SK-N-SH treated with all-trans-retinoic acid at 6 μM for 48 hours (cell line): ENCODE measurements around the gene SLC2A13.

ENCODE experiments used
- ARNTL ChIP-seq: fragments of 450-650 bp; formaldehyde crosslinking; IDR thresholded peaks from 2 replicates; pipeline ENCODE4 v1.5.0; 2020; ENCODE audit warnings: low read depth, mild to moderate bottlenecking, moderate library complexity, borderline replicate concordance
- BACH2 ChIP-seq: fragments of 250-450 bp; sonication (Bioruptor Pico); IDR thresholded peaks from 2 replicates; pipeline ENCODE4 v1.9.0; 2021; ENCODE audit warnings: mild to moderate bottlenecking, borderline replicate concordance
- CSDC2 ChIP-seq: fragments of 250-450 bp; sonication (Bioruptor Pico); IDR thresholded peaks from 2 replicates; pipeline ENCODE4 v1.5.0; 2020; ENCODE audit warnings: mild to moderate bottlenecking, moderate library complexity
- ESRRG ChIP-seq: fragments of 250-450 bp; sonication (Bioruptor Pico); IDR thresholded peaks from 2 replicates; pipeline ENCODE4 v1.6.1; 2021; ENCODE audit warnings: mild to moderate bottlenecking
- ISL1 ChIP-seq: fragments of 250-450 bp; sonication (Bioruptor Pico); IDR thresholded peaks from 2 replicates; pipeline ENCODE4 v2.1.2; 2022; ENCODE audit warnings: mild to moderate bottlenecking, moderate library complexity
- OSR1 ChIP-seq: fragments of 250-450 bp; sonication (Bioruptor Pico); IDR thresholded peaks from 2 replicates; pipeline ENCODE4 v1.8.0; 2022; ENCODE audit warnings: moderate library complexity, mild to moderate bottlenecking, inconsistent platforms
- SNAI2 ChIP-seq: fragments of 250-450 bp; sonication (Bioruptor Pico); IDR thresholded peaks from 2 replicates; pipeline ENCODE4 v1.5.0; 2020; ENCODE audit warnings: mild to moderate bottlenecking, moderate library complexity
- TOX ChIP-seq: fragments of 250-450 bp; sonication (Bioruptor Pico); IDR thresholded peaks from 2 replicates; pipeline ENCODE4 v1.8.0; 2021; ENCODE audit warnings: mild to moderate bottlenecking, moderate library complexity, borderline replicate concordance
- ZFP3 ChIP-seq: fragments of 250-450 bp; sonication (Bioruptor Pico); IDR thresholded peaks from 2 replicates; pipeline ENCODE4 v1.5.0; 2020; ENCODE audit warnings: mild to moderate bottlenecking, moderate library complexity
- ZFP30 ChIP-seq: fragments of 450-650 bp; formaldehyde crosslinking; IDR thresholded peaks from 2 replicates; pipeline ENCODE4 v1.5.0; 2022; ENCODE audit warnings: mild to moderate bottlenecking, moderate library complexity
- TF ChIP-seq, protein P1 (sequence below): fragments of 250-450 bp; sonication (Bioruptor Pico); IDR thresholded peaks from 2 replicates; pipeline ENCODE4 v1.8.0; 2020; ENCODE audit warnings: mild to moderate bottlenecking, moderate library complexity, borderline replicate concordance
- TF ChIP-seq, protein P2 (sequence below): fragments of 250-450 bp; sonication (Bioruptor Pico); IDR thresholded peaks from 2 replicates; pipeline ENCODE4 v1.5.1; 2020; ENCODE audit warnings: low read depth, mild to moderate bottlenecking, moderate library complexity

DNA sequence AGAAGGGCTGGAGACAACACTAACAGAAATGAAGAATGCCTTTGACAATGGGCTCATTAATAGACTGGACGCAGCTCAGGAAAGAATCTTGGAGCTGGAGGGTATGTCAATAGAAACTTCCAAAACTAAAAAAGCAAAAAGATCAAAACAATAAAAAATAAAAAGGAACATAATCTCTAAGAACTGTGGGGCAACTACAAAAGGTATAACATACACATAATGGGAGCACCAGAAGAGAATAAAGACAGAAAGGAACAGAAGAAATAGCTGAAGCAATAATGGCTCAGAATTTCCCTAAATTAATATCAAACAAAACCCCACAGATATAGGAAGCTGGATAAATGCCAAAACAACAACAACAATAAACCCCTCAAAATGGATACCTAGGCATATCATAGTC lies 362.2 kb downstream of the SLC2A13 start:
- TF ChIP-seq, protein P1, sequence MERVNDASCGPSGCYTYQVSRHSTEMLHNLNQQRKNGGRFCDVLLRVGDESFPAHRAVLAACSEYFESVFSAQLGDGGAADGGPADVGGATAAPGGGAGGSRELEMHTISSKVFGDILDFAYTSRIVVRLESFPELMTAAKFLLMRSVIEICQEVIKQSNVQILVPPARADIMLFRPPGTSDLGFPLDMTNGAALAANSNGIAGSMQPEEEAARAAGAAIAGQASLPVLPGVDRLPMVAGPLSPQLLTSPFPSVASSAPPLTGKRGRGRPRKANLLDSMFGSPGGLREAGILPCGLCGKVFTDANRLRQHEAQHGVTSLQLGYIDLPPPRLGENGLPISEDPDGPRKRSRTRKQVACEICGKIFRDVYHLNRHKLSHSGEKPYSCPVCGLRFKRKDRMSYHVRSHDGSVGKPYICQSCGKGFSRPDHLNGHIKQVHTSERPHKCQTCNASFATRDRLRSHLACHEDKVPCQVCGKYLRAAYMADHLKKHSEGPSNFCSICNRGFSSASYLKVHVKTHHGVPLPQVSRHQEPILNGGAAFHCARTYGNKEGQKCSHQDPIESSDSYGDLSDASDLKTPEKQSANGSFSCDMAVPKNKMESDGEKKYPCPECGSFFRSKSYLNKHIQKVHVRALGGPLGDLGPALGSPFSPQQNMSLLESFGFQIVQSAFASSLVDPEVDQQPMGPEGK (CRISPR knock-in tag) = no peak
- TF ChIP-seq ZFP30 (CRISPR knock-in tag) (no peak), TOX (CRISPR knock-in tag) (no peak), SNAI2 (CRISPR knock-in tag) (no peak), ZFP3 (CRISPR knock-in tag) (no peak), CSDC2 (CRISPR knock-in tag) (no peak), ARNTL (CRISPR knock-in tag) (no peak), ESRRG (CRISPR knock-in tag) (no peak), BACH2 (CRISPR knock-in tag) (no peak), OSR1 (CRISPR knock-in tag) (no peak), ISL1 (no peak)
- TF ChIP-seq, protein P2, sequence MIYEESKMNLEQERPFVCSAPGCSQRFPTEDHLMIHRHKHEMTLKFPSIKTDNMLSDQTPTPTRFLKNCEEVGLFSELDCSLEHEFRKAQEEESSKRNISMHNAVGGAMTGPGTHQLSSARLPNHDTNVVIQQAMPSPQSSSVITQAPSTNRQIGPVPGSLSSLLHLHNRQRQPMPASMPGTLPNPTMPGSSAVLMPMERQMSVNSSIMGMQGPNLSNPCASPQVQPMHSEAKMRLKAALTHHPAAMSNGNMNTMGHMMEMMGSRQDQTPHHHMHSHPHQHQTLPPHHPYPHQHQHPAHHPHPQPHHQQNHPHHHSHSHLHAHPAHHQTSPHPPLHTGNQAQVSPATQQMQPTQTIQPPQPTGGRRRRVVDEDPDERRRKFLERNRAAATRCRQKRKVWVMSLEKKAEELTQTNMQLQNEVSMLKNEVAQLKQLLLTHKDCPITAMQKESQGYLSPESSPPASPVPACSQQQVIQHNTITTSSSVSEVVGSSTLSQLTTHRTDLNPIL (CRISPR knock-in tag) = no peak
